ENCODE results near the gene RAP1B. TPM values are rescaled to one million over a fixed set of nuclear protein-coding genes. Genes with fewer than 3 reads are reported as not detected.

Gene RAP1B
- total RNA-seq, 1 experiment from 2014 or later, result 270 TPM

GRCh38 chr12:68611806-68612160, 1.1 kb downstream of the RAP1B start:
- no peak for DNase-seq (ENCODE audit: low read depth)

GRCh38 chr12:68612202-68612601, 1.5 kb downstream of the RAP1B start:
- no peak for DNase-seq (ENCODE audit: low read depth)

- no peak for DNase-seq (ENCODE audit: low read depth)
Measured at GRCh38 chr12:68612697-68613096, 2.0 kb downstream of the RAP1B start.

- DNase-seq (ENCODE audit: low read depth), result no peak
Measured at GRCh38 chr12:68613209-68613904, 2.7 kb downstream of the RAP1B start.

GRCh38 chr12:68614105-68614679, 3.5 kb downstream of the RAP1B start:
- DNase-seq (ENCODE audit: low read depth), result no peak

GRCh38 chr12:68614769-68615168, 4.1 kb downstream of the RAP1B start:
- DNase-seq (ENCODE audit: low read depth), result no peak

- DNase-seq (ENCODE audit: low read depth), result peak; percentile 78
Measured at GRCh38 chr12:68617160-68617926, 6.6 kb downstream of the RAP1B start.

GRCh38 chr12:68619541-68619940, 8.8 kb downstream of the RAP1B start:
- no peak for DNase-seq (ENCODE audit: low read depth)

GRCh38 chr12:68620519-68621471, 10.1 kb downstream of the RAP1B start:
- DNase-seq (ENCODE audit: low read depth), result no peak

GRCh38 chr12:68621472-68622081, 10.9 kb downstream of the RAP1B start:
- DNase-seq (ENCODE audit: low read depth), result no peak

GRCh38 chr12:68622250-68622649, 11.6 kb downstream of the RAP1B start:
- DNase-seq (ENCODE audit: low read depth), result peak; percentile 15

GRCh38 chr12:68623059-68623458, 12.4 kb downstream of the RAP1B start:
- DNase-seq (ENCODE audit: low read depth), result no peak

GRCh38 chr12:68623984-68624383, 13.3 kb downstream of the RAP1B start:
- DNase-seq (ENCODE audit: low read depth), result peak; percentile 44

GRCh38 chr12:68624933-68625332, 14.2 kb downstream of the RAP1B start:
- no peak for DNase-seq (ENCODE audit: low read depth)

GRCh38 chr12:68627673-68628319, 17.1 kb downstream of the RAP1B start:
- no peak for DNase-seq (ENCODE audit: low read depth)

GRCh38 chr12:68628698-68629097, 18.0 kb downstream of the RAP1B start:
- no peak for DNase-seq (ENCODE audit: low read depth)

- no peak for DNase-seq (ENCODE audit: low read depth)
Measured at GRCh38 chr12:68630050-68630449, 19.4 kb downstream of the RAP1B start.

GRCh38 chr12:68630598-68630997, 19.9 kb downstream of the RAP1B start:
- no peak for DNase-seq (ENCODE audit: low read depth)

- peak; percentile 17 for DNase-seq (ENCODE audit: low read depth)
Measured at GRCh38 chr12:68631227-68631626, 20.5 kb downstream of the RAP1B start.

GRCh38 chr12:68632486-68632885, 21.8 kb downstream of the RAP1B start:
- no peak for DNase-seq (ENCODE audit: low read depth)

Data from LHCN-M2 (cell line).